Effector memory CD4-positive, alpha-beta T cell (primary cell): Measurements from ENCODE around the gene ZMYM1.

Experiments
- DNase-seq, 3 donors: peaks; one replicate each; pipeline ENCODE4 v3.0.0-alpha.2; 2020
- H3K27ac ChIP-seq: 2 replicates; pipeline ENCODE4 v1.7.0; 2013; ENCODE audit warnings: mild to moderate bottlenecking, low read length, moderate library complexity; ENCODE audit not compliant: insufficient read depth, poor library complexity, severe bottlenecking
- H3K27me3 ChIP-seq: replicated peaks from 2 replicates; pipeline ENCODE4 v1.7.0; 2013; ENCODE audit warnings: mild to moderate bottlenecking, low read length; ENCODE audit not compliant: insufficient read depth, control insufficient read depth, poor library complexity, severe bottlenecking
- H3K36me3 ChIP-seq: 2 replicates; pipeline ENCODE4 v1.7.0; 2013; ENCODE audit warnings: mild to moderate bottlenecking, low read length, moderate library complexity; ENCODE audit not compliant: control insufficient read depth, insufficient read depth
- H3K4me1 ChIP-seq: 2 replicates; pipeline ENCODE4 v1.7.0; 2013; ENCODE audit warnings: low read length, mild to moderate bottlenecking; ENCODE audit not compliant: control insufficient read depth, insufficient read depth, poor library complexity, severe bottlenecking
- H3K4me3 ChIP-seq: 2 replicates; pipeline ENCODE4 v1.7.0; 2013; ENCODE audit warnings: low read length, low read depth, mild to moderate bottlenecking; ENCODE audit not compliant: insufficient read depth, poor library complexity, severe bottlenecking
- H3K9me3 ChIP-seq: 2 replicates; pipeline ENCODE4 v1.7.0; 2013; ENCODE audit warnings: mild to moderate bottlenecking, low read length, moderate library complexity; ENCODE audit not compliant: control insufficient read depth

The ZMYM1 gene

GRCh38 chr1:35151220-35151619 lies 72.0 kb downstream of the ZMYM1 start:
- Histone ChIP-seq H3K4me3 (no peak overlapping the region), H3K27me3 (no peaks in the 10 kb centered on the region), H3K9me3 (no peaks in the 10 kb centered on the region), H3K27ac (no peak overlapping the region), H3K4me1 (no peaks in the 10 kb centered on the region), H3K36me3 (no peaks in the 10 kb centered on the region)
- DNase-seq: no peak

GRCh38 chr1:35164893-35165292 lies 85.7 kb downstream of the ZMYM1 start:
- H3K9me3 ChIP-seq: peaks cover 6% of the 10 kb centered on the region
- H3K4me3 ChIP-seq: no peak overlapping the region
- no peaks in the 10 kb centered on the region for H3K36me3 ChIP-seq
- H3K27me3 ChIP-seq: no peaks in the 10 kb centered on the region
- no peak overlapping the region for H3K27ac ChIP-seq
- no peak for DNase-seq
- no peaks in the 10 kb centered on the region for H3K4me1 ChIP-seq
